SU-DHL-6 (cell line): ENCODE results near the gene SNX27.
"Not testable (repeated sequence)": the region's sequence is repeated elsewhere in the genome, so short reads cannot be mapped to it uniquely, and the experiment has no call there.

Experiments
- H2AFZ ChIP-seq: fragments of 200-600 bp; sonication (generic); 2 replicates; pipeline ENCODE4 v1.6.1; 2014; ENCODE audit warnings: low read depth, mild to moderate bottlenecking, moderate library complexity, mixed read lengths, antibody characterized with exemption, low read length; ENCODE audit not compliant: severe bottlenecking
- H3F3A ChIP-seq: fragments of 200-600 bp; shearing (Covaris generic); 2 replicates; pipeline ENCODE4 v1.6.0; 2016; ENCODE audit warnings: antibody characterized with exemption, mild to moderate bottlenecking; ENCODE audit not compliant: insufficient read depth
- H3K27ac ChIP-seq: fragments of 200-600 bp; sonication (generic); 2 replicates; pipeline ENCODE4 v1.5.1; 2016; ENCODE audit warnings: low read depth, mild to moderate bottlenecking, low read length, moderate library complexity, mixed read lengths
- H3K27me3 ChIP-seq: fragments of 200-600 bp; sonication (generic), shearing (Covaris generic); 2 replicates; pipeline ENCODE4 v1.6.0; 2014; ENCODE audit warnings: mild to moderate bottlenecking, low read length
- H3K36me3 ChIP-seq: fragments of 200-600 bp; sonication (generic); 2 replicates; pipeline ENCODE4 v1.6.1; 2014; ENCODE audit warnings: mild to moderate bottlenecking, low read length, mixed read lengths
- H3K4me2 ChIP-seq: fragments of 300-600, 200-600 bp; shearing (Covaris generic), sonication (generic); 2 replicates; pipeline ENCODE4 v1.6.0; 2014; ENCODE audit warnings: low read length, low read depth, mild to moderate bottlenecking; ENCODE audit not compliant: poor library complexity, severe bottlenecking
- H3K4me3 ChIP-seq: fragments of 200-600 bp; sonication (generic); 2 replicates; pipeline ENCODE4 v1.5.1; 2014; ENCODE audit warnings: antibody characterized with exemption, low read length, mild to moderate bottlenecking, mixed read lengths; ENCODE audit not compliant: insufficient read depth, poor library complexity, severe bottlenecking
- H3K79me2 ChIP-seq: fragments of 200-600 bp; sonication (generic); 2 replicates; pipeline ENCODE4 v1.6.1; 2014; ENCODE audit warnings: mild to moderate bottlenecking, low read length, moderate library complexity; ENCODE audit not compliant: insufficient read depth
- H3K9ac ChIP-seq: fragments of 200-600 bp; sonication (generic); 2 replicates; pipeline ENCODE4 v1.7.0; 2014; ENCODE audit warnings: mild to moderate bottlenecking, low read length
- H3K9me2 ChIP-seq: fragments of 200-600 bp; sonication (generic); replicated peaks from 2 replicates; pipeline ENCODE4 v1.6.1; 2014; ENCODE audit warnings: low read length; ENCODE audit not compliant: insufficient read depth
- H3K9me3 ChIP-seq: fragments of 200-600 bp; sonication (generic); 2 replicates; pipeline ENCODE4 v1.6.1; 2014; ENCODE audit warnings: low read length, mixed read lengths; ENCODE audit not compliant: insufficient read depth
- H4K20me1 ChIP-seq: fragments of 200-600 bp; sonication (generic); 2 replicates; pipeline ENCODE4 v1.6.1; 2014; ENCODE audit warnings: low read depth, mild to moderate bottlenecking, antibody characterized with exemption, low read length, moderate library complexity, mixed read lengths
- CTCF ChIP-seq: fragments of 200-600 bp; sonication (generic); IDR thresholded peaks from one replicate; pipeline ENCODE4 v1.5.1; 2017; ENCODE audit warnings: antibody characterized with exemption, mild to moderate bottlenecking, low read length, moderate library complexity; ENCODE audit not compliant: insufficient read depth, poor library complexity, severe bottlenecking
- EZH2phosphoT487 ChIP-seq: fragments of 200-600 bp; sonication (generic), shearing (Covaris generic); conservative IDR thresholded peaks from 2 replicates; pipeline ENCODE4 v1.6.1; 2018; ENCODE audit warnings: mild to moderate bottlenecking, antibody characterized with exemption, low read length, moderate library complexity, mixed read lengths

SNX27 gene

DNA sequence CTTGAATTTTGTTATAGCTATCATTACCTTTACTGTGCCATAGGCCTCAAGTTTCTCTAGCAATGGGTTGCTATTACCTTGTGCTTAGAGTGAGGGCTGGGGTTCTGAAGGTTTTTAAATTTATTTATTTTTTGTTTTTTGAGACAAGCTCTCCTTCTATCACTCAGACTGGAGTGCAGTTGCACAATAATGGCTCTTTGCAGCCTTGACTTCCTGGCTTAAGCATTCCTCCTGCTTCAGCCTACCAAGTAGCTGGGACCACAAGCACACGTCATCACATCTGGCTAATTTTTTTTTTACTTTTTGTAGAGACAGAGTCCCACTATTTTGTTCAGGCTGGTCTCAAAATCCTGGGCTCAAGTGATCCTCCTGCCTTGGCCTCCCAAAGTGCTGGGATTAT is 41.5 kb downstream of the SNX27 start:
- H4K20me1 ChIP-seq = no peaks in the 10 kb centered on the region
- no peaks in the 10 kb centered on the region for H3K79me2 ChIP-seq
- H3K9me3 ChIP-seq = no peaks in the 10 kb centered on the region
- no peaks in the 10 kb centered on the region for H3K9me2 ChIP-seq
- no peaks in the 10 kb centered on the region for H3K36me3 ChIP-seq
- H3F3A ChIP-seq = no peaks in the 10 kb centered on the region
- no peak overlapping the region for H3K4me3 ChIP-seq
- no peak overlapping the region for H3K27ac ChIP-seq
- H2AFZ ChIP-seq = no peak overlapping the region
- no peak overlapping the region for H3K9ac ChIP-seq
- H3K4me2 ChIP-seq = no peak overlapping the region
- no peaks in the 10 kb centered on the region for H3K27me3 ChIP-seq
- no peak for TF ChIP-seq CTCF
- TF ChIP-seq EZH2phosphoT487 = no peak

GRCh38 chr1:151655371-151655770 is 43.5 kb downstream of the SNX27 start:
- Histone ChIP-seq H4K20me1 (no peaks in the 10 kb centered on the region), H2AFZ (no peak overlapping the region), H3K4me2 (no peak overlapping the region), H3K4me3 (no peak overlapping the region), H3K9ac (no peak overlapping the region), H3K9me2 (no peaks in the 10 kb centered on the region), H3F3A (no peaks in the 10 kb centered on the region), H3K36me3 (peaks cover 7% of the 10 kb centered on the region; the same call in 1 of the 2 replicates), H3K27ac (no peak overlapping the region), H3K9me3 (no peaks in the 10 kb centered on the region), H3K27me3 (no peaks in the 10 kb centered on the region), H3K79me2 (no peaks in the 10 kb centered on the region)
- TF ChIP-seq EZH2phosphoT487 = no peak
- TF ChIP-seq CTCF = no peak

DNA sequence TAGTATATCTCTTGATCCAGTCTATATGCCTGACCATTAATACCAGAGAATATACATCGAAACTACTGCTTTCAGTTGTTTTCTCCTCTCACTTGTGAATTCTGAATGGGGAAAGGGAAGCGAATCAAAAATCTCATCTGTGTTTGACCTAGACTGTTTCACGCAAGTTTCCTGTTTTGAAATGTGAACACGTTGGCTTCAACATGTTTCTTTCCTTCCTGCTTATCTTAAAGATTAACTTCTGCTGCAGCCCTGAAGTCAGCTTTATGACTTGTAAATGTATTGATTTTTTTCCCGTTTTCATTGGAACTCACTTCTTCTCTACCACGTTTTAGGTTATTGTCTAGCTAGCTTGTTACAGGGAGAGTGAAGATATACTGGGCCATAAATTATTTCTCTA is 49.9 kb downstream of the SNX27 start:
- Histone ChIP-seq H3K79me2 (no peaks in the 10 kb centered on the region), H3K27me3 (no peaks in the 10 kb centered on the region), H3K9me3 (no peaks in the 10 kb centered on the region), H3F3A (no peaks in the 10 kb centered on the region), H3K4me2 (no peak overlapping the region), H3K36me3 (peaks cover 12% of the 10 kb centered on the region; the same call in 1 of the 2 replicates), H2AFZ (no peak overlapping the region), H3K27ac (no peak overlapping the region), H3K9ac (no peak overlapping the region), H3K4me3 (no peak overlapping the region), H4K20me1 (no peaks in the 10 kb centered on the region), H3K9me2 (no peaks in the 10 kb centered on the region)
- TF ChIP-seq EZH2phosphoT487 = no peak
- no peak for TF ChIP-seq CTCF

GRCh38 chr1:151668090-151668489 is 56.2 kb downstream of the SNX27 start:
- Histone ChIP-seq H3K27me3 (no peaks in the 10 kb centered on the region), H3K36me3 (peaks cover 9% of the 10 kb centered on the region), H3K9me3 (no peaks in the 10 kb centered on the region), H3K9ac (no peak overlapping the region), H3K9me2 (no peaks in the 10 kb centered on the region), H3F3A (no peaks in the 10 kb centered on the region), H3K4me3 (no peak overlapping the region), H3K4me2 (no peak overlapping the region), H3K27ac (no peak overlapping the region), H4K20me1 (no peaks in the 10 kb centered on the region), H3K79me2 (no peaks in the 10 kb centered on the region), H2AFZ (no peak overlapping the region)
- TF ChIP-seq CTCF = no peak
- no peak for TF ChIP-seq EZH2phosphoT487

DNA sequence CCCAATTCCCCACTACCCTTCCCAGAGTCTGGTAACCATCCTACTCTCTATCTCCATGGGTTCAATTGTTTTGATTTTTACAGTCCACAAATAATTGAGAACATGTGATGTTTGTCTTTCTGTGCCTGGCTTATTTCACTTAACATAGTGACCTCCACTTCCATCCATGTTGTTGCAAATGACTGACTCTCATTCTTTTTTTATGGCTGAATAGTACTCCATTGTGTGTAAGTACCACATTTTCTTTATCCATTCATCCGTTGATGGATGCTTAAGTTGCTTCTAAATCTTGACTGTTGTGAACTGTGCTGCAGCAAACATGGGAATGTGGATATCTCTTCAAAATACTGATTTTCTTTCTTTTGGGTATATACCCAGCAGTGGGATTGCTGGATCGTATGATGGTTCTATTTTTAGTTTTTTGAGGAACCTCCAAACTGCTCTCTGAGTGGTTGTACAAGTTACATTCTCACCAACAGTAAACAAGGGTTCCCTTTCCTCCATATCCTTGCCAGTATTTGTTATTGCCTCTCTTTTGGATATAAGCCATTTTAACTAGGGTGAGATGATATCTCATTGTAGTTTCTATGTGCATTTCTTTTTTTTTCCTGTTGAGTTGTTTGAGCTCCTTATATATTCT is 58.3 kb downstream of the SNX27 start:
- not testable (repeated sequence) for H3K9me2 ChIP-seq, H4K20me1 ChIP-seq, H2AFZ ChIP-seq, H3K4me2 ChIP-seq, H3K9me3 ChIP-seq, H3K27ac ChIP-seq, H3K36me3 ChIP-seq, H3K79me2 ChIP-seq, H3F3A ChIP-seq, H3K4me3 ChIP-seq, H3K9ac ChIP-seq, H3K27me3 ChIP-seq
